ENCODE results near the gene DNAAF8.

The DNAAF8 gene

GRCh38 chr16:4753227-4753626, 18.9 kb downstream of the DNAAF8 start:
- DNase-seq (ENCODE audit: low read depth): no peak

- no peak for DNase-seq (ENCODE audit: low read depth)
Measured at GRCh38 chr16:4754865-4755264, 20.5 kb downstream of the DNAAF8 start.

GRCh38 chr16:4755687-4756086, 21.4 kb downstream of the DNAAF8 start:
- no peak for DNase-seq (ENCODE audit: low read depth)

- DNase-seq (ENCODE audit: low read depth): no peak
Measured at GRCh38 chr16:4760221-4760910, 26.0 kb downstream of the DNAAF8 start.

GRCh38 chr16:4762205-4762604, 27.9 kb downstream of the DNAAF8 start:
- DNase-seq (ENCODE audit: low read depth): no peak

- DNase-seq (ENCODE audit: low read depth): no peak
Measured at GRCh38 chr16:4763791-4764190, 29.5 kb downstream of the DNAAF8 start.

GRCh38 chr16:4765511-4766474, 31.5 kb downstream of the DNAAF8 start:
- DNase-seq (ENCODE audit: low read depth): no peak

GRCh38 chr16:4766875-4767628, 32.7 kb downstream of the DNAAF8 start, which contains the start of gene ZNF500:
ZNF500 (minus strand) TSS chr16:4767162; CDS start chr16:4765978, 1,184 bp downstream.
- DNase-seq (ENCODE audit: low read depth): peak; percentile 96

- DNase-seq (ENCODE audit: low read depth): no peak
Measured at GRCh38 chr16:4767872-4768548, 33.7 kb downstream of the DNAAF8 start.

- peak; percentile 63 for DNase-seq (ENCODE audit: low read depth)
Measured at GRCh38 chr16:4768549-4769305, 34.4 kb downstream of the DNAAF8 start.

- no peak for DNase-seq (ENCODE audit: low read depth)
Measured at GRCh38 chr16:4769306-4769638, 34.9 kb downstream of the DNAAF8 start.

GRCh38 chr16:4771646-4772045, 37.3 kb downstream of the DNAAF8 start:
- DNase-seq (ENCODE audit: low read depth): no peak

GRCh38 chr16:4772351-4772750, 38.0 kb downstream of the DNAAF8 start:
- DNase-seq (ENCODE audit: low read depth): no peak

- no peak for DNase-seq (ENCODE audit: low read depth)
Measured at GRCh38 chr16:4775005-4775404, 40.7 kb downstream of the DNAAF8 start.

GRCh38 chr16:4776141-4776705, 41.9 kb downstream of the DNAAF8 start:
- no peak for DNase-seq (ENCODE audit: low read depth)

GRCh38 chr16:4777339-4778049, 43.2 kb downstream of the DNAAF8 start:
- DNase-seq (ENCODE audit: low read depth): no peak

- DNase-seq (ENCODE audit: low read depth): no peak
Measured at GRCh38 chr16:4778050-4778392, 43.7 kb downstream of the DNAAF8 start.

- no peak for DNase-seq (ENCODE audit: low read depth)
Measured at GRCh38 chr16:4780235-4780634, 45.9 kb downstream of the DNAAF8 start.

GRCh38 chr16:4783251-4783950, 49.1 kb downstream of the DNAAF8 start:
- DNase-seq (ENCODE audit: low read depth): no peak

GRCh38 chr16:4783951-4784336, 49.6 kb downstream of the DNAAF8 start:
- no peak for DNase-seq (ENCODE audit: low read depth)

Measured in stimulated activated CD8-positive, alpha-beta memory T cell treated with anti-CD3 and anti-CD28 coated beads, Interleukin-15, amount 100 ng/mL, for 1 hour (primary cell).